HEK293 (cell line): ENCODE data around the gene FSTL4.
"Not testable (repeated sequence)": the region's sequence is repeated elsewhere in the genome, so short reads cannot be mapped to it uniquely, and the experiment has no call there.

ENCODE experiments used
- CTCF ChIA-PET: fragments of 350-600 bp; formaldehyde crosslinking; extraction: SDS; loops from one replicate; lab custom pipeline; 2021; ENCODE audit warnings: antibody characterized with exemption; lab: Yijun Ruan, JAX
- POLR2A ChIA-PET: fragments of 300-600 bp; formaldehyde crosslinking; extraction: SDS; loops from one replicate; lab custom pipeline; 2020; ENCODE audit warnings: antibody characterized with exemption, inconsistent platforms; lab: Yijun Ruan, JAX
- H3K27ac ChIP-seq: fragments of 200-500 bp; sonication (Bioruptor generic); 2 replicates; pipeline ENCODE4 v1.5.1; 2014; ENCODE audit warnings: low read depth, low read length, control low read depth, inconsistent platforms; ENCODE audit errors: extremely low read depth
- H3K36me3 ChIP-seq, 2 experiments: fragments of 200-500 bp in 1 of 2; sonication (Bioruptor generic) in 1 of 2; 1 replicate in 1 of 2; 2 replicates in 1 of 2; pipeline ENCODE4 v1.5.1; 2014 to 2017; ENCODE audit warnings: inconsistent platforms in 2 of 2, low read length in 2 of 2; ENCODE audit not compliant: control insufficient read depth in 2 of 2, insufficient read depth in 1 of 2
- H3K4me1 ChIP-seq: fragments of 200-500 bp; sonication (Bioruptor generic); 2 replicates; pipeline ENCODE4 v1.5.1; 2014; ENCODE audit warnings: mild to moderate bottlenecking, low read length, inconsistent platforms; ENCODE audit not compliant: control insufficient read depth, insufficient read depth
- H3K4me3 ChIP-seq: 2 replicates; pipeline ENCODE4 v1.5.1; 2011; ENCODE audit warnings: low read depth, mild to moderate bottlenecking, control low read depth, low read length, moderate library complexity
- H3K9me3 ChIP-seq: fragments of 200-500 bp; sonication (Bioruptor generic); 2 replicates; pipeline ENCODE4 v1.5.1; 2014; ENCODE audit warnings: low read depth, low read length, inconsistent platforms; ENCODE audit not compliant: control insufficient read depth, insufficient read depth
- FEZF1 ChIP-seq: fragments of 450-650 bp; formaldehyde crosslinking; IDR thresholded peaks from 2 replicates; pipeline ENCODE4 v1.5.1; 2016; ENCODE audit warnings: missing biosample characterization, missing genetic modification characterization
- KLF7 ChIP-seq: fragments of 450-650 bp; formaldehyde crosslinking; IDR thresholded peaks from 2 replicates; pipeline ENCODE4 v1.5.1; 2016; ENCODE audit warnings: missing biosample characterization, missing genetic modification characterization, borderline replicate concordance
- SALL2 ChIP-seq: fragments of 450-650 bp; formaldehyde crosslinking; IDR thresholded peaks from 2 replicates; pipeline ENCODE4 v1.5.0; 2017; ENCODE audit warnings: missing biosample characterization, mild to moderate bottlenecking, missing genetic modification characterization, borderline replicate concordance
- YY2 ChIP-seq: fragments of 450-650 bp; formaldehyde crosslinking; IDR thresholded peaks from 2 replicates; pipeline ENCODE4 v1.5.1; 2016; ENCODE audit warnings: missing biosample characterization, missing genetic modification characterization
- ZFP41 ChIP-seq: fragments of 450-650 bp; formaldehyde crosslinking; IDR thresholded peaks from 2 replicates; pipeline ENCODE4 v1.5.1; 2016; ENCODE audit warnings: missing biosample characterization, missing genetic modification characterization, borderline replicate concordance
- ZNF10 ChIP-seq: fragments of 450-650 bp; formaldehyde crosslinking; IDR thresholded peaks from 2 replicates; pipeline ENCODE4 v1.5.1; 2017; ENCODE audit warnings: missing biosample characterization, missing genetic modification characterization
- ZNF114 ChIP-seq: fragments of 450-650 bp; formaldehyde crosslinking; IDR thresholded peaks from 2 replicates; pipeline ENCODE4 v1.5.0; 2017; ENCODE audit warnings: missing biosample characterization, missing genetic modification characterization
- ZNF132 ChIP-seq: fragments of 450-650 bp; formaldehyde crosslinking; IDR thresholded peaks from 2 replicates; pipeline ENCODE4 v1.5.1; 2017; ENCODE audit warnings: missing biosample characterization, missing genetic modification characterization, borderline replicate concordance
- ZNF133 ChIP-seq: fragments of 450-650 bp; formaldehyde crosslinking; IDR thresholded peaks from 2 replicates; pipeline ENCODE4 v1.5.1; 2016; ENCODE audit warnings: missing biosample characterization, missing genetic modification characterization
- ZNF140 ChIP-seq: fragments of 450-650 bp; formaldehyde crosslinking; IDR thresholded peaks from 2 replicates; pipeline ENCODE4 v1.5.1; 2016; ENCODE audit warnings: missing biosample characterization, missing genetic modification characterization
- ZNF311 ChIP-seq: fragments of 450-650 bp; formaldehyde crosslinking; IDR thresholded peaks from 2 replicates; pipeline ENCODE4 v1.5.1; 2017; ENCODE audit warnings: missing biosample characterization, missing genetic modification characterization, borderline replicate concordance
- ZNF521 ChIP-seq: fragments of 450-650 bp; formaldehyde crosslinking; IDR thresholded peaks from 2 replicates; pipeline ENCODE4 v1.5.1; 2017; ENCODE audit warnings: missing biosample characterization, mild to moderate bottlenecking, missing genetic modification characterization
- ZNF600 ChIP-seq: fragments of 450-650 bp; formaldehyde crosslinking; IDR thresholded peaks from 2 replicates; pipeline ENCODE4 v1.5.1; 2016; ENCODE audit warnings: missing biosample characterization, missing genetic modification characterization
- ZNF621 ChIP-seq: fragments of 450-650 bp; formaldehyde crosslinking; IDR thresholded peaks from 2 replicates; pipeline ENCODE4 v1.5.1; 2017; ENCODE audit warnings: missing biosample characterization, missing genetic modification characterization
- ZNF777 ChIP-seq: fragments of 450-650 bp; formaldehyde crosslinking; IDR thresholded peaks from 2 replicates; pipeline ENCODE4 v1.5.1; 2017; ENCODE audit warnings: missing biosample characterization, missing genetic modification characterization, borderline replicate concordance
- TF ChIP-seq, protein P1 (sequence below): fragments of 450-650 bp; formaldehyde crosslinking; IDR thresholded peaks from 2 replicates; pipeline ENCODE4 v1.5.1; 2016; ENCODE audit warnings: missing biosample characterization, missing genetic modification characterization
- TF ChIP-seq, protein P2 (sequence below): fragments of 450-650 bp; formaldehyde crosslinking; IDR thresholded peaks from 2 replicates; pipeline ENCODE4 v1.5.1; 2016; ENCODE audit warnings: missing biosample characterization, missing genetic modification characterization
- TF ChIP-seq, protein P3 (sequence below): fragments of 450-650 bp; formaldehyde crosslinking; IDR thresholded peaks from 2 replicates; pipeline ENCODE4; 2016; ENCODE audit warnings: missing biosample characterization, missing genetic modification characterization
- TF ChIP-seq, protein P4 (sequence below): fragments of 450-650 bp; formaldehyde crosslinking; conservative IDR thresholded peaks from 2 replicates; pipeline ENCODE4 v1.5.1; 2016; ENCODE audit warnings: low read depth, missing biosample characterization, missing genetic modification characterization

FSTL4 gene

DNA sequence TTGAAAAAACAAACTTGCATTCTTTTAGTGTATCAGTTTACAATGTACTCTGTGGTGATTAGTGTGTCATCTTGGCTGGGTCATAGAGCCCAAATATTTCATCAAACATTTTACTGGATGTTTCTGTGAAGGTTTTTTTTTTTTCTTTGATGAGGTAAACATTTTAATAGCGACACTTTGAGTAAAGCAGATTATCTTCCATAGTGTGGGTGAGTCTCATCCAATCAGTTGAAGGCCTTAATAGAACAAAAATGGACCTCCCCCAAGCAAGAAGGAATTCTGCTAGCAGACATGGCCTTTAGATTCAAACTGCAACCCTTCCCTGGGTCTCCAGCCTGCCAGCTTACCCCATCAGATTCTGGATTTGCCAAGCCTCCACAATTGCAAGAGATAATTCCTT, 72.5 kb downstream of the FSTL4 start:
- no peaks in the 10 kb centered on the region for H3K4me1 ChIP-seq

GRCh38 chr5:133538718-133539117, 73.6 kb downstream of the FSTL4 start:
- TF ChIP-seq KLF7 (tag by site-specific recombination) (no peak), ZNF132 (tag by site-specific recombination) (no peak), ZNF621 (tag by site-specific recombination) (no peak)
- TF ChIP-seq, protein P1, sequence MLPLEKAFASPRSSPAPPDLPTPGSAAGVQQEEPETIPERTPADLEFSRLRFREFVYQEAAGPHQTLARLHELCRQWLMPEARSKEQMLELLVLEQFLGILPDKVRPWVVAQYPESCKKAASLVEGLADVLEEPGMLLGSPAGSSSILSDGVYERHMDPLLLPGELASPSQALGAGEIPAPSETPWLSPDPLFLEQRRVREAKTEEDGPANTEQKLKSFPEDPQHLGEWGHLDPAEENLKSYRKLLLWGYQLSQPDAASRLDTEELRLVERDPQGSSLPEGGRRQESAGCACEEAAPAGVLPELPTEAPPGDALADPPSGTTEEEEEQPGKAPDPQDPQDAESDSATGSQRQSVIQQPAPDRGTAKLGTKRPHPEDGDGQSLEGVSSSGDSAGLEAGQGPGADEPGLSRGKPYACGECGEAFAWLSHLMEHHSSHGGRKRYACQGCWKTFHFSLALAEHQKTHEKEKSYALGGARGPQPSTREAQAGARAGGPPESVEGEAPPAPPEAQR (tag by site-specific recombination) = no peak
- TF ChIP-seq, protein P2, sequence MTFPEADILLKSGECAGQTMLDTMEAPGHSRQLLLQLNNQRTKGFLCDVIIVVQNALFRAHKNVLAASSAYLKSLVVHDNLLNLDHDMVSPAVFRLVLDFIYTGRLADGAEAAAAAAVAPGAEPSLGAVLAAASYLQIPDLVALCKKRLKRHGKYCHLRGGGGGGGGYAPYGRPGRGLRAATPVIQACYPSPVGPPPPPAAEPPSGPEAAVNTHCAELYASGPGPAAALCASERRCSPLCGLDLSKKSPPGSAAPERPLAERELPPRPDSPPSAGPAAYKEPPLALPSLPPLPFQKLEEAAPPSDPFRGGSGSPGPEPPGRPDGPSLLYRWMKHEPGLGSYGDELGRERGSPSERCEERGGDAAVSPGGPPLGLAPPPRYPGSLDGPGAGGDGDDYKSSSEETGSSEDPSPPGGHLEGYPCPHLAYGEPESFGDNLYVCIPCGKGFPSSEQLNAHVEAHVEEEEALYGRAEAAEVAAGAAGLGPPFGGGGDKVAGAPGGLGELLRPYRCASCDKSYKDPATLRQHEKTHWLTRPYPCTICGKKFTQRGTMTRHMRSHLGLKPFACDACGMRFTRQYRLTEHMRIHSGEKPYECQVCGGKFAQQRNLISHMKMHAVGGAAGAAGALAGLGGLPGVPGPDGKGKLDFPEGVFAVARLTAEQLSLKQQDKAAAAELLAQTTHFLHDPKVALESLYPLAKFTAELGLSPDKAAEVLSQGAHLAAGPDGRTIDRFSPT = no peak
- ChIA-PET CTCF (interaction anchor here (0.6 kb wide), 1 partner anchor 527 kb away, joined by 5 read pairs; no protein-coding TSS in a partner anchor), POLR2A (no interaction called here)
- Histone ChIP-seq H3K9me3 (no peaks in the 10 kb centered on the region), H3K36me3 (no peaks in the 10 kb centered on the region), H3K4me3 (no peak overlapping the region), H3K27ac (no peak overlapping the region), H3K4me1 (no peaks in the 10 kb centered on the region)

More for the DNA sequence above, 72.5 kb downstream of the FSTL4 start:
- Histone ChIP-seq H3K4me3 (no peak overlapping the region), H3K27ac (no peak overlapping the region), H3K9me3 (no peaks in the 10 kb centered on the region), H3K36me3 (no peaks in the 10 kb centered on the region)
- CTCF ChIA-PET = interaction anchor here (0.6 kb wide), 1 partner anchor 33 kb away, joined by 4 read pairs; no protein-coding TSS in a partner anchor
- POLR2A ChIA-PET = interaction anchor here (0.7 kb wide), 1 partner anchor 1743 kb away, joined by 6 read pairs; the partner anchor contains the start of gene FNIP1
- TF ChIP-seq, protein P3, sequence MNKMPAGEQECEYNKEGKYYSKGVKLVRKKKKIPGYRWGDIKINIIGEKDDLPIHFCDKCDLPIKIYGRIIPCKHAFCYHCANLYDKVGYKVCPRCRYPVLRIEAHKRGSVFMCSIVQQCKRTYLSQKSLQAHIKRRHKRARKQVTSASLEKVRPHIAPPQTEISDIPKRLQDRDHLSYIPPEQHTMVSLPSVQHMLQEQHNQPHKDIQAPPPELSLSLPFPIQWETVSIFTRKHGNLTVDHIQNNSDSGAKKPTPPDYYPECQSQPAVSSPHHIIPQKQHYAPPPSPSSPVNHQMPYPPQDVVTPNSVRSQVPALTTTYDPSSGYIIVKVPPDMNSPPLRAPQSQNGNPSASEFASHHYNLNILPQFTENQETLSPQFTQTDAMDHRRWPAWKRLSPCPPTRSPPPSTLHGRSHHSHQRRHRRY = no peak
- TF ChIP-seq ZNF10 (tag by site-specific recombination) = peak; percentile 94

DNA sequence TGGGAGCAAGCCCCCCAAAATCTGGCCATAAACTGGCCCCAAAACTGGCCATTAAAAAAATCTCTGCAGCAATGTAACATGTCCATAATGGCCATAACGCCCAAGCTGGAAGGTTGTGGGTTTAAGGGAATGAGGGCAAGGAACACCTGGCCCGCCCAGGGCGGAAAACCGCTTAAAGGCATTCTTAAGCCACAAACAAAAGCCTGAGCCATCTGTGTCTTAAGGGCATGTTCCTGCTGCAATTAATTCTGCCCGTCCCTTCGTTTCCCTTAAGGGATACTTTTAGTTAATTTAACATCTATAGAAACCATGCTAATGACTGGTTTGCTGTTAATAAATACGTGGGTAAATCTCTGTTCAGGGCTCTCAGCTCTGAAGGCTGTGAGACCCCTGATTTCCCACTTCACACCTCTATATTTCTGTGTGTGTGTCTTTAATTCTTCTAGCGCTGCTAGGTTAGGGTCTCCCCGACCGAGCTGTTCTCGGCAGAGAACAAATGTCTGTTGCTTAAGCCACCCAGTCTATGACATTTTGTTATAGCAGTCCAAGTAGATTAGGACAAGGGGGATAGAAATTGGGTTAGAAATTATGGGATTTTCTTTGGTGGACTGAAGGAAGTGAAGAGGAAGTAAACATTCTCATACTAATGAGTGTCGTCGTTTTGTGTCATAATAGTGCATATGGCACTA, 77.0 kb downstream of the FSTL4 start:
- H3K27ac ChIP-seq, CTCF ChIA-PET, POLR2A ChIA-PET, H3K36me3 ChIP-seq, H3K9me3 ChIP-seq, H3K4me1 ChIP-seq, H3K4me3 ChIP-seq: not testable (repeated sequence)

GRCh38 chr5:133534566-133534965, 77.8 kb downstream of the FSTL4 start:
- Histone ChIP-seq H3K27ac (no peak overlapping the region), H3K9me3 (no peaks in the 10 kb centered on the region), H3K4me3 (no peak overlapping the region), H3K4me1 (no peaks in the 10 kb centered on the region; the same call in 1 of the 2 replicates), H3K36me3 (no peaks in the 10 kb centered on the region)
- ChIA-PET CTCF (interaction anchor here (0.6 kb wide), 1 partner anchor 323 kb away, joined by 3 read pairs; no protein-coding TSS in a partner anchor), POLR2A (no interaction called here)
- TF ChIP-seq ZNF133 (tag by site-specific recombination) (no peak), ZNF311 (tag by site-specific recombination) (no peak), ZNF140 (tag by site-specific recombination) (no peak), ZNF521 (tag by site-specific recombination) (no peak), FEZF1 (tag by site-specific recombination) (no peak), YY2 (no peak), ZNF114 (tag by site-specific recombination) (no peak), ZFP41 (tag by site-specific recombination) (no peak), ZNF600 (no peak), ZNF777 (tag by site-specific recombination) (no peak), SALL2 (tag by site-specific recombination) (no peak)
- TF ChIP-seq, protein P4, sequence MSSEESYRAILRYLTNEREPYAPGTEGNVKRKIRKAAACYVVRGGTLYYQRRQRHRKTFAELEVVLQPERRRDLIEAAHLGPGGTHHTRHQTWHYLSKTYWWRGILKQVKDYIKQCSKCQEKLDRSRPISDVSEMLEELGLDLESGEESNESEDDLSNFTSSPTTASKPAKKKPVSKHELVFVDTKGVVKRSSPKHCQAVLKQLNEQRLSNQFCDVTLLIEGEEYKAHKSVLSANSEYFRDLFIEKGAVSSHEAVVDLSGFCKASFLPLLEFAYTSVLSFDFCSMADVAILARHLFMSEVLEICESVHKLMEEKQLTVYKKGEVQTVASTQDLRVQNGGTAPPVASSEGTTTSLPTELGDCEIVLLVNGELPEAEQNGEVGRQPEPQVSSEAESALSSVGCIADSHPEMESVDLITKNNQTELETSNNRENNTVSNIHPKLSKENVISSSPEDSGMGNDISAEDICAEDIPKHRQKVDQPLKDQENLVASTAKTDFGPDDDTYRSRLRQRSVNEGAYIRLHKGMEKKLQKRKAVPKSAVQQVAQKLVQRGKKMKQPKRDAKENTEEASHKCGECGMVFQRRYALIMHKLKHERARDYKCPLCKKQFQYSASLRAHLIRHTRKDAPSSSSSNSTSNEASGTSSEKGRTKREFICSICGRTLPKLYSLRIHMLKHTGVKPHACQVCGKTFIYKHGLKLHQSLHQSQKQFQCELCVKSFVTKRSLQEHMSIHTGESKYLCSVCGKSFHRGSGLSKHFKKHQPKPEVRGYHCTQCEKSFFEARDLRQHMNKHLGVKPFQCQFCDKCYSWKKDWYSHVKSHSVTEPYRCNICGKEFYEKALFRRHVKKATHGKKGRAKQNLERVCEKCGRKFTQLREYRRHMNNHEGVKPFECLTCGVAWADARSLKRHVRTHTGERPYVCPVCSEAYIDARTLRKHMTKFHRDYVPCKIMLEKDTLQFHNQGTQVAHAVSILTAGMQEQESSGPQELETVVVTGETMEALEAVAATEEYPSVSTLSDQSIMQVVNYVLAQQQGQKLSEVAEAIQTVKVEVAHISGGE (tag by site-specific recombination) = no peak
